ENCODE data around the gene TMEM72.

Gene TMEM72

GRCh38 chr10:44983066-44983894, 72.1 kb downstream of the TMEM72 start:
- no peak for ATAC-seq
- no peak for TF ChIP-seq TCF4 (CRISPR knock-in tag; IDR thresholded peaks at IDR 0.05; ENCODE audit: borderline replicate concordance)
- no peak for TF ChIP-seq POU6F1 (CRISPR knock-in tag; IDR thresholded peaks at IDR 0.05; ENCODE audit: borderline replicate concordance, low read depth)
- TF ChIP-seq GLIS3 (CRISPR knock-in tag; IDR thresholded peaks at IDR 0.05): no peak
- TF ChIP-seq ISL1 (CRISPR knock-in tag; IDR thresholded peaks at IDR 0.05): no peak
- TF ChIP-seq PPARA (CRISPR knock-in tag; IDR thresholded peaks at IDR 0.05; ENCODE audit: borderline replicate concordance): no peak
- no peak for TF ChIP-seq CSRNP3 (CRISPR knock-in tag; IDR thresholded peaks at IDR 0.05)
- no peak for TF ChIP-seq ESRRG (CRISPR knock-in tag; IDR thresholded peaks at IDR 0.05)
- no peak for TF ChIP-seq CSDC2 (CRISPR knock-in tag; IDR thresholded peaks at IDR 0.05)
- no peak for TF ChIP-seq TSHZ2 (CRISPR knock-in tag; IDR thresholded peaks at IDR 0.05)
- TF ChIP-seq ZNF565 (CRISPR knock-in tag; conservative IDR thresholded peaks at IDR 0.05; ENCODE audit: low read depth): no peak
- no peak for TF ChIP-seq ZFP30 (CRISPR knock-in tag; IDR thresholded peaks at IDR 0.05)
- TF ChIP-seq ZNF70 (CRISPR knock-in tag; IDR thresholded peaks at IDR 0.05): no peak
- TF ChIP-seq TOX (CRISPR knock-in tag; IDR thresholded peaks at IDR 0.05; ENCODE audit: borderline replicate concordance): no peak
- no peak for TF ChIP-seq ARNTL (CRISPR knock-in tag; IDR thresholded peaks at IDR 0.05; ENCODE audit: borderline replicate concordance, low read depth)
- no peak for TF ChIP-seq SNAI2 (CRISPR knock-in tag; IDR thresholded peaks at IDR 0.05)
- no peak for TF ChIP-seq ZNF8 (CRISPR knock-in tag; IDR thresholded peaks at IDR 0.05)
- TF ChIP-seq ZC3H10 (CRISPR knock-in tag; IDR thresholded peaks at IDR 0.05): no peak
- TF ChIP-seq PATZ1 (CRISPR knock-in tag; IDR thresholded peaks at IDR 0.05; ENCODE audit: borderline replicate concordance): no peak
- no peak for TF ChIP-seq OSR1 (CRISPR knock-in tag; IDR thresholded peaks at IDR 0.05)
- TF ChIP-seq RARB (CRISPR knock-in tag; IDR thresholded peaks at IDR 0.05): no peak

GRCh38 chr10:44983895-44984278, 72.8 kb downstream of the TMEM72 start:
- no peak for TF ChIP-seq PPARA (CRISPR knock-in tag; IDR thresholded peaks at IDR 0.05; ENCODE audit: borderline replicate concordance)
- TF ChIP-seq ZNF70 (CRISPR knock-in tag; IDR thresholded peaks at IDR 0.05): no peak
- no peak for TF ChIP-seq TCF4 (CRISPR knock-in tag; IDR thresholded peaks at IDR 0.05; ENCODE audit: borderline replicate concordance)
- TF ChIP-seq ESRRG (CRISPR knock-in tag; IDR thresholded peaks at IDR 0.05): no peak
- no peak for TF ChIP-seq OSR1 (CRISPR knock-in tag; IDR thresholded peaks at IDR 0.05)
- no peak for TF ChIP-seq SNAI2 (CRISPR knock-in tag; IDR thresholded peaks at IDR 0.05)
- no peak for TF ChIP-seq ZFP3 (CRISPR knock-in tag; IDR thresholded peaks at IDR 0.05)
- TF ChIP-seq TOX (CRISPR knock-in tag; IDR thresholded peaks at IDR 0.05; ENCODE audit: borderline replicate concordance): no peak
- no peak for TF ChIP-seq CSDC2 (CRISPR knock-in tag; IDR thresholded peaks at IDR 0.05)
- TF ChIP-seq TSHZ2 (CRISPR knock-in tag; IDR thresholded peaks at IDR 0.05): no peak
- TF ChIP-seq GLIS3 (CRISPR knock-in tag; IDR thresholded peaks at IDR 0.05): no peak
- TF ChIP-seq PATZ1 (CRISPR knock-in tag; IDR thresholded peaks at IDR 0.05; ENCODE audit: borderline replicate concordance): no peak
- TF ChIP-seq ARNTL (CRISPR knock-in tag; IDR thresholded peaks at IDR 0.05; ENCODE audit: borderline replicate concordance, low read depth): no peak
- no peak for TF ChIP-seq RARB (CRISPR knock-in tag; IDR thresholded peaks at IDR 0.05)
- no peak for TF ChIP-seq ISL1 (CRISPR knock-in tag; IDR thresholded peaks at IDR 0.05)
- TF ChIP-seq ZFP30 (CRISPR knock-in tag; IDR thresholded peaks at IDR 0.05): no peak
- TF ChIP-seq ZC3H10 (CRISPR knock-in tag; IDR thresholded peaks at IDR 0.05): no peak
- no peak for TF ChIP-seq CREB5 (CRISPR knock-in tag; IDR thresholded peaks at IDR 0.05; ENCODE audit: low read depth)
- TF ChIP-seq BACH2 (CRISPR knock-in tag; IDR thresholded peaks at IDR 0.05; ENCODE audit: borderline replicate concordance): no peak
- no peak for ATAC-seq

Measured in SK-N-SH treated with all-trans-retinoic acid at 6 μM for 48 hours (cell line).